GM23338 (cell line): ENCODE results near the gene ATP4B. TPM values are rescaled to one million over a fixed set of nuclear protein-coding genes. Genes with fewer than 3 reads are reported as not detected.

Source experiments
- ATAC-seq: fragments of 200-7000 bp; cut with Tn5 transposase; 3 replicates; pipeline ENCODE4 v1.9.1; 2020
- DNase-seq: peaks from one replicate; pipeline ENCODE4 v3.0.0-alpha.2; 2015; ENCODE audit warnings: low spot score
- H2AFZ ChIP-seq: fragments of 200-600 bp; sonication (generic); 2 replicates; pipeline ENCODE4 v1.8.0; 2016; ENCODE audit warnings: antibody characterized with exemption, mild to moderate bottlenecking, moderate library complexity
- H3F3A ChIP-seq: fragments of 200-600 bp; sonication (generic); replicated peaks from 2 replicates; pipeline ENCODE4 v1.8.0; 2017; ENCODE audit warnings: antibody characterized with exemption, mixed run types, low read depth
- H3K27ac ChIP-seq: fragments of 200-600 bp; sonication (generic); 2 replicates; pipeline ENCODE4 v1.6.1; 2016; ENCODE audit warnings: low read depth
- H3K27me3 ChIP-seq: fragments of 200-600 bp; sonication (generic); 2 replicates; pipeline ENCODE4 v1.8.0; 2016; ENCODE audit warnings: mild to moderate bottlenecking, mixed run types, moderate library complexity; ENCODE audit not compliant: insufficient read depth
- H3K36me3 ChIP-seq: fragments of 200-600 bp; sonication (generic); 2 replicates; pipeline ENCODE4 v1.8.0; 2016; ENCODE audit warnings: mild to moderate bottlenecking; ENCODE audit not compliant: insufficient read depth
- H3K4me1 ChIP-seq: fragments of 200-600 bp; sonication (generic); 2 replicates; pipeline ENCODE4 v1.8.0; 2016; ENCODE audit warnings: mild to moderate bottlenecking, moderate library complexity; ENCODE audit not compliant: insufficient read depth
- H3K4me2 ChIP-seq: fragments of 200-600 bp; sonication (generic); 2 replicates; pipeline ENCODE4 v1.7.1; 2017; ENCODE audit warnings: mixed run types
- H3K4me3 ChIP-seq: fragments of 200-600 bp; sonication (generic); 2 replicates; pipeline ENCODE4 v1.6.1; 2016; ENCODE audit warnings: mixed run types
- H3K79me2 ChIP-seq: fragments of 200-600 bp; sonication (generic); replicated peaks from 2 replicates; pipeline ENCODE4 v1.8.0; 2017; ENCODE audit warnings: mild to moderate bottlenecking; ENCODE audit not compliant: insufficient read depth
- H3K9me2 ChIP-seq: fragments of 200-600 bp; sonication (generic); 2 replicates; pipeline ENCODE4 v1.8.0; 2017; ENCODE audit not compliant: insufficient read depth
- H4K20me1 ChIP-seq: fragments of 200-600 bp; sonication (generic); replicated peaks from 2 replicates; pipeline ENCODE4 v1.8.0; 2017; ENCODE audit warnings: mild to moderate bottlenecking; ENCODE audit not compliant: insufficient read depth
- H3K27ac Mint-ChIP-seq: 2 replicates; pipeline ENCODE4 v1.8.0; 2020; ENCODE audit warnings: inconsistent platforms, mild to moderate bottlenecking, moderate library complexity, mixed read lengths
- H3K27me3 Mint-ChIP-seq: 3 replicates; pipeline ENCODE4 v1.8.0; 2022; ENCODE audit warnings: low read depth, mild to moderate bottlenecking, moderate library complexity, mixed read lengths, inconsistent platforms; ENCODE audit not compliant: insufficient read depth, poor library complexity
- H3K36me3 Mint-ChIP-seq: 3 replicates; pipeline ENCODE4 v1.8.0; 2021; ENCODE audit warnings: low read depth, mild to moderate bottlenecking, inconsistent platforms, moderate library complexity, mixed read lengths
- H3K4me1 Mint-ChIP-seq: 3 replicates; pipeline ENCODE4 v1.8.0; 2020; ENCODE audit warnings: mild to moderate bottlenecking, inconsistent platforms, mixed read lengths
- H3K4me3 Mint-ChIP-seq: 3 replicates; pipeline ENCODE4 v1.8.0; 2021; ENCODE audit warnings: moderate library complexity, mild to moderate bottlenecking, inconsistent platforms, mixed read lengths
- H3K9me3 Mint-ChIP-seq: 3 replicates; pipeline ENCODE4 v1.8.0; 2020; ENCODE audit warnings: moderate library complexity, mild to moderate bottlenecking, inconsistent platforms, mixed read lengths
- CTCF ChIP-seq, 2 experiments: fragments of 200-600 bp in 1 of 2; sonication (generic) in 1 of 2; conservative IDR thresholded peaks; 2 replicates each; pipeline versions ENCODE4 v1.5.1 to v1.6.1; 2016 to 2017; ENCODE audit warnings: antibody characterized with exemption in 2 of 2, low read depth in 2 of 2, mild to moderate bottlenecking in 2 of 2, moderate library complexity in 1 of 2
- ETS1 ChIP-seq: IDR thresholded peaks from 2 replicates; pipeline ENCODE4 v1.6.1; 2016; ENCODE audit warnings: antibody characterized with exemption
- EZH2 ChIP-seq: fragments of 200-600 bp; sonication (generic); IDR thresholded peaks from one replicate; pipeline ENCODE4 v1.8.0; 2017; ENCODE audit warnings: antibody characterized with exemption, mild to moderate bottlenecking, low read depth; ENCODE audit not compliant: unreplicated experiment
- EZH2phosphoT487 ChIP-seq: fragments of 200-600 bp; sonication (generic); IDR thresholded peaks from one replicate; pipeline ENCODE4 v1.8.1; 2018; ENCODE audit warnings: antibody characterized with exemption; ENCODE audit not compliant: unreplicated experiment
- NANOG ChIP-seq: IDR thresholded peaks from 2 replicates; pipeline ENCODE4 v1.6.1; 2016; ENCODE audit warnings: antibody characterized with exemption, borderline replicate concordance
- POLR2AphosphoS5 ChIP-seq: IDR thresholded peaks from 2 replicates; pipeline ENCODE4 v1.6.1; 2016; ENCODE audit warnings: antibody characterized with exemption, low read depth
- REST ChIP-seq: IDR thresholded peaks from one replicate; pipeline ENCODE4 v1.6.1; 2018; ENCODE audit warnings: antibody characterized with exemption; ENCODE audit not compliant: unreplicated experiment
- STAT1 ChIP-seq: IDR thresholded peaks from one replicate; pipeline ENCODE4 v1.6.1; 2016; ENCODE audit warnings: antibody characterized with exemption; ENCODE audit not compliant: unreplicated experiment
- ZNF331 ChIP-seq: fragments of 250-450 bp; sonication (Bioruptor Pico); IDR thresholded peaks from 2 replicates; pipeline ENCODE4 v1.5.0; 2020; ENCODE audit warnings: low read depth, mild to moderate bottlenecking, moderate library complexity
- ZNF462 ChIP-seq: fragments of 250-450 bp; sonication (Bioruptor Pico); IDR thresholded peaks from 2 replicates; pipeline ENCODE4 v1.5.0; 2020; ENCODE audit warnings: mild to moderate bottlenecking, moderate library complexity
- polyA plus RNA-seq: library from polyadenylated mRNA; unstranded; fragments of >200 nt; fragmentation: Nextera tagmentation; extraction: Ambion mirVana; gene quantifications from 2 replicates; pipeline ENCODE4 v1.2.1, GENCODE V29; 2016
- total RNA-seq: library from RNA; depleted of rRNA; stranded (reverse); fragments of >200 nt; shearing (Covaris generic); gene quantifications from 2 replicates; pipeline ENCODE4 v1.2.3, GENCODE V29; 2014

The ATP4B gene
- total and polyA plus RNA-seq, 2 experiments from 2014 or later, result not detected

GRCh38 chr13:113669231-113669754 lies 11.3 kb upstream of the ATP4B start (continued):
- TF ChIP-seq ZNF462 (CRISPR knock-in tag), result no peak
- TF ChIP-seq ZNF331 (CRISPR knock-in tag), result no peak
- TF ChIP-seq EZH2, result no peak
- TF ChIP-seq STAT1, result no peak
- TF ChIP-seq NANOG, result no peak
- TF ChIP-seq ETS1, result no peak

GRCh38 chr13:113668491-113668971 lies 10.5 kb upstream of the ATP4B start:
- Mint-ChIP-seq H3K27ac (no peak overlapping the region), H3K4me3 (no peak overlapping the region), H3K4me1 (peaks cover 5% of the 10 kb centered on the region; the same call in 2 of the 3 replicates), H3K9me3 (peaks cover 3% of the 10 kb centered on the region; the same call in 1 of the 3 replicates), H3K36me3 (no peaks in the 10 kb centered on the region), H3K27me3 (peaks cover 6% of the 10 kb centered on the region)
- ATAC-seq, result no peak
- Histone ChIP-seq H3F3A (no peaks in the 10 kb centered on the region), H3K4me1 (no peaks in the 10 kb centered on the region), H2AFZ (0 out of 2 replicates have a peak overlapping the region, but pooled peaks have one; percentile 23), H3K27ac (no peak overlapping the region), H3K4me2 (no peak overlapping the region), H3K27me3 (no peaks in the 10 kb centered on the region), H3K4me3 (no peak overlapping the region), H3K79me2 (no peaks in the 10 kb centered on the region), H4K20me1 (no peaks in the 10 kb centered on the region), H3K36me3 (no peaks in the 10 kb centered on the region), H3K9me2 (no peaks in the 10 kb centered on the region)
- DNase-seq, result no peak
- no peak for TF ChIP-seq EZH2
- no peak for TF ChIP-seq REST
- no peak for TF ChIP-seq STAT1
- TF ChIP-seq ZNF331 (CRISPR knock-in tag), result no peak
- no peak for TF ChIP-seq CTCF (conservative IDR thresholded peaks at IDR 0.05; ENCODE audit: low read depth in 2 of 2)
- TF ChIP-seq EZH2phosphoT487, result no peak
- no peak for TF ChIP-seq NANOG
- TF ChIP-seq POLR2AphosphoS5, result no peak
